H9 (cell line): ENCODE results near the gene POU6F2. TPM values are rescaled to one million over a fixed set of nuclear protein-coding genes. Genes with fewer than 3 reads are reported as not detected.

Experiments used
- DNase-seq: peaks from one replicate; pipeline ENCODE4 v3.0.0-alpha.2; 2017
- H2AFZ ChIP-seq: one replicate; pipeline ENCODE4 v1.6.1; 2013; ENCODE audit warnings: mild to moderate bottlenecking, low read length, control low read depth, moderate library complexity
- H2AK5ac ChIP-seq: 2 replicates; pipeline ENCODE4 v1.6.1; 2013; ENCODE audit warnings: low read length, control low read depth, mixed read lengths; ENCODE audit not compliant: insufficient read length
- H2BK120ac ChIP-seq: one replicate; pipeline ENCODE4 v1.6.1; 2013; ENCODE audit warnings: low read depth, mild to moderate bottlenecking, low read length, control low read depth, inconsistent platforms; ENCODE audit not compliant: poor library complexity, severe bottlenecking
- H2BK12ac ChIP-seq: 2 replicates; pipeline ENCODE4 v1.6.1; 2013; ENCODE audit warnings: low read length, control low read depth, mixed read lengths, low read depth; ENCODE audit not compliant: insufficient read length
- H2BK15ac ChIP-seq: 2 replicates; pipeline ENCODE4 v1.6.1; 2013; ENCODE audit warnings: low read depth, low read length, control low read depth
- H2BK20ac ChIP-seq: one replicate; pipeline ENCODE4 v1.6.1; 2013; ENCODE audit warnings: low read depth, mild to moderate bottlenecking, low read length, control low read depth, inconsistent platforms; ENCODE audit not compliant: poor library complexity, severe bottlenecking
- H2BK5ac ChIP-seq: 2 replicates; pipeline ENCODE4 v1.6.1; 2013; ENCODE audit warnings: low read length, control low read depth, mixed read lengths; ENCODE audit not compliant: insufficient read length
- H3K14ac ChIP-seq: 2 replicates; pipeline ENCODE4 v1.6.1; 2013; ENCODE audit warnings: low read length, control low read depth; ENCODE audit not compliant: insufficient read depth
- H3K18ac ChIP-seq: 2 replicates; pipeline ENCODE4 v1.6.1; 2013; ENCODE audit warnings: low read depth, mild to moderate bottlenecking, mixed read lengths, low read length, control low read depth; ENCODE audit not compliant: insufficient read length
- H3K23ac ChIP-seq: 2 replicates; pipeline ENCODE4 v1.6.1; 2013; ENCODE audit warnings: low read length, control low read depth, mixed read lengths, low read depth; ENCODE audit not compliant: insufficient read length
- H3K23me2 ChIP-seq: 2 replicates; pipeline ENCODE4 v1.6.1; 2013; ENCODE audit warnings: low read depth, mild to moderate bottlenecking, mixed read lengths, low read length, control low read depth; ENCODE audit not compliant: insufficient read length, poor library complexity, severe bottlenecking
- H3K27ac ChIP-seq: 2 replicates; pipeline ENCODE4 v1.5.1; 2013; ENCODE audit warnings: low read length, control low read depth, mixed read lengths, low read depth; ENCODE audit not compliant: insufficient read length
- H3K27me3 ChIP-seq: 2 replicates; pipeline ENCODE4 v1.6.1; 2013; ENCODE audit warnings: low read length, control low read depth, inconsistent platforms; ENCODE audit not compliant: insufficient read depth
- H3K4ac ChIP-seq: 2 replicates; pipeline ENCODE4 v1.6.1; 2013; ENCODE audit warnings: low read depth, mild to moderate bottlenecking, control low read depth, inconsistent platforms, low read length, moderate library complexity
- H3K4me1 ChIP-seq: 2 replicates; pipeline ENCODE4 v1.6.1; 2013; ENCODE audit warnings: low read length, control low read depth, inconsistent platforms; ENCODE audit not compliant: insufficient read depth
- H3K4me2 ChIP-seq: 2 replicates; pipeline ENCODE4 v1.6.1; 2013; ENCODE audit warnings: low read length, control low read depth, mixed read lengths; ENCODE audit not compliant: insufficient read length, insufficient read depth
- H3K56ac ChIP-seq: 2 replicates; pipeline ENCODE4 v1.6.1; 2013; ENCODE audit warnings: low read depth, mild to moderate bottlenecking, mixed read lengths, low read length, control low read depth; ENCODE audit not compliant: insufficient read length
- H3K79me1 ChIP-seq: 2 replicates; pipeline ENCODE4 v1.6.1; 2013; ENCODE audit warnings: low read depth, mild to moderate bottlenecking, moderate library complexity, low read length, control low read depth, inconsistent platforms; ENCODE audit not compliant: insufficient read depth, poor library complexity, severe bottlenecking
- H3K79me2 ChIP-seq: 2 replicates; pipeline ENCODE4 v1.6.1; 2013; ENCODE audit warnings: low read length, control low read depth, inconsistent platforms; ENCODE audit not compliant: insufficient read depth
- H3K9ac ChIP-seq: 2 replicates; pipeline ENCODE4 v1.6.1; 2013; ENCODE audit warnings: low read length, control low read depth, mixed read lengths; ENCODE audit not compliant: insufficient read length; ENCODE audit errors: extremely low read depth
- H3K9me3 ChIP-seq: one replicate; pipeline ENCODE4 v1.6.1; 2013; ENCODE audit warnings: low read depth, low read length, inconsistent platforms; ENCODE audit not compliant: control insufficient read depth
- H3T11ph ChIP-seq: one replicate; pipeline ENCODE4 v1.6.1; 2013; ENCODE audit warnings: mild to moderate bottlenecking, low read length, control low read depth, inconsistent platforms
- H4K20me1 ChIP-seq: one replicate; pipeline ENCODE4 v1.6.1; 2013; ENCODE audit not compliant: control insufficient read depth, insufficient read length, insufficient read depth
- H4K5ac ChIP-seq: 2 replicates; pipeline ENCODE4 v1.6.1; 2013; ENCODE audit warnings: low read depth, mild to moderate bottlenecking, mixed read lengths, low read length, control low read depth; ENCODE audit not compliant: insufficient read length
- H4K8ac ChIP-seq: replicated peaks from 2 replicates; pipeline ENCODE4 v1.6.1; 2013; ENCODE audit warnings: low read length, control low read depth, mixed read lengths, low read depth; ENCODE audit not compliant: insufficient read length
- H4K91ac ChIP-seq: 2 replicates; pipeline ENCODE4 v1.6.1; 2013; ENCODE audit warnings: low read depth, mild to moderate bottlenecking, moderate library complexity, mixed read lengths, low read length, control low read depth; ENCODE audit not compliant: insufficient read length
- H3K27ac Mint-ChIP-seq, 3 experiments: 2 replicates in 2 of 3; 3 replicates in 1 of 3; pipeline ENCODE4 v1.8.0; 2020 to 2021; ENCODE audit warnings: mixed read lengths in 3 of 3, mild to moderate bottlenecking in 1 of 3, moderate library complexity in 1 of 3
- H3K27me3 Mint-ChIP-seq: 2 replicates; pipeline ENCODE4 v1.8.0; 2021; ENCODE audit warnings: low read depth, mild to moderate bottlenecking, moderate library complexity, mixed read lengths
- H3K36me3 Mint-ChIP-seq, 3 experiments: 2 replicates in 2 of 3; 3 replicates in 1 of 3; pipeline ENCODE4 v1.8.0; 2020 to 2021; ENCODE audit warnings: low read depth in 3 of 3, mixed read lengths in 3 of 3; ENCODE audit not compliant: insufficient read depth in 1 of 3
- H3K4me1 Mint-ChIP-seq, 2 experiments: 2 replicates each; pipeline ENCODE4 v1.8.0; 2020; ENCODE audit warnings: mixed read lengths in 2 of 2
- H3K4me3 Mint-ChIP-seq, 2 experiments: 2 replicates in 1 of 2; 3 replicates in 1 of 2; pipeline ENCODE4 v1.8.0; 2020 to 2021; ENCODE audit warnings: mild to moderate bottlenecking in 2 of 2, mixed read lengths in 2 of 2, moderate library complexity in 1 of 2
- H3K9me3 Mint-ChIP-seq, 2 experiments: 2 replicates in 1 of 2; 3 replicates in 1 of 2; pipeline ENCODE4 v1.8.0; 2020; ENCODE audit warnings: mild to moderate bottlenecking in 2 of 2, mixed read lengths in 2 of 2, moderate library complexity in 1 of 2
- WGBS: extraction: QIAGEN DNeasy Blood & Tissue Kit; methylation state at CpG from one replicate; pipeline ENCODE4 v1.1.7; 2013; ENCODE audit warnings: missing lambda C conversion rate, low lambda C conversion rate, mixed read lengths; ENCODE audit not compliant: insufficient read length; ENCODE audit errors: extremely low coverage; 5-methylcytosine and 5-hydroxymethylcytosine counted together
- total RNA-seq: library from RNA; stranded (reverse); gene quantifications from 2 replicates; pipeline ENCODE4 v1.2.1, GENCODE V29; 2021
- TF ChIP-seq, protein P1 (sequence below): fragments of 200-600 bp; sonication (generic); conservative IDR thresholded peaks from 3 replicates; pipeline ENCODE4 v1.8.0; 2021; ENCODE audit warnings: antibody characterized with exemption, mild to moderate bottlenecking

POU6F2 gene
- total RNA-seq, 1 experiment from 2014 or later = 1.9 TPM

- Histone ChIP-seq H3K4me1 (no peaks in the 10 kb centered on the region), H3K27me3 (no peaks in the 10 kb centered on the region), H3K4ac (no peak overlapping the region), H4K5ac (no peak overlapping the region), H4K8ac (no peak overlapping the region), H3K18ac (no peak overlapping the region), H3K9ac (no peak overlapping the region), H3K79me2 (no peaks in the 10 kb centered on the region), H3K4me2 (no peak overlapping the region), H3T11ph (no peak overlapping the region), H3K9me3 (no peaks in the 10 kb centered on the region), H3K79me1 (no peaks in the 10 kb centered on the region), H2BK12ac (no peak overlapping the region), H2AFZ (no peak overlapping the region), H3K23ac (no peak overlapping the region), H3K56ac (no peak overlapping the region), H3K27ac (no peak overlapping the region), H2BK15ac (no peak overlapping the region), H2AK5ac (no peak overlapping the region), H3K14ac (no peak overlapping the region), H2BK120ac (no peak overlapping the region), H4K20me1 (no peaks in the 10 kb centered on the region), H3K23me2 (no peaks in the 10 kb centered on the region), H2BK5ac (no peak overlapping the region), H4K91ac (no peak overlapping the region), H2BK20ac (no peak overlapping the region)
- no peaks in the 10 kb centered on the region; the same call in 1 of the 2 replicates for H3K27me3 Mint-ChIP-seq
- H3K27ac Mint-ChIP-seq = no peak overlapping the region
- no peak for DNase-seq
- no CpG with 5 or more reads among the region's 6 CpGs for WGBS
- no peaks in the 10 kb centered on the region for H3K4me1 Mint-ChIP-seq
- TF ChIP-seq, protein P1, sequence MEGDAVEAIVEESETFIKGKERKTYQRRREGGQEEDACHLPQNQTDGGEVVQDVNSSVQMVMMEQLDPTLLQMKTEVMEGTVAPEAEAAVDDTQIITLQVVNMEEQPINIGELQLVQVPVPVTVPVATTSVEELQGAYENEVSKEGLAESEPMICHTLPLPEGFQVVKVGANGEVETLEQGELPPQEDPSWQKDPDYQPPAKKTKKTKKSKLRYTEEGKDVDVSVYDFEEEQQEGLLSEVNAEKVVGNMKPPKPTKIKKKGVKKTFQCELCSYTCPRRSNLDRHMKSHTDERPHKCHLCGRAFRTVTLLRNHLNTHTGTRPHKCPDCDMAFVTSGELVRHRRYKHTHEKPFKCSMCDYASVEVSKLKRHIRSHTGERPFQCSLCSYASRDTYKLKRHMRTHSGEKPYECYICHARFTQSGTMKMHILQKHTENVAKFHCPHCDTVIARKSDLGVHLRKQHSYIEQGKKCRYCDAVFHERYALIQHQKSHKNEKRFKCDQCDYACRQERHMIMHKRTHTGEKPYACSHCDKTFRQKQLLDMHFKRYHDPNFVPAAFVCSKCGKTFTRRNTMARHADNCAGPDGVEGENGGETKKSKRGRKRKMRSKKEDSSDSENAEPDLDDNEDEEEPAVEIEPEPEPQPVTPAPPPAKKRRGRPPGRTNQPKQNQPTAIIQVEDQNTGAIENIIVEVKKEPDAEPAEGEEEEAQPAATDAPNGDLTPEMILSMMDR = no peak
- no peak overlapping the region for H3K4me3 Mint-ChIP-seq
- no peaks in the 10 kb centered on the region; a peak in 1 of 5 replicates for H3K9me3 Mint-ChIP-seq
- H3K36me3 Mint-ChIP-seq = peaks cover 0 to 5% (median 0%) of the 10 kb centered on the region in 3 experiments; a peak in 1 of 7 replicates
Measured at GRCh38 chr7:39304178-39304577, 326.5 kb downstream of the POU6F2 start.
